GM13977 (cell line): Measurements from ENCODE around the gene GPR55.

Source experiments
- DNase-seq: peaks from one replicate; pipeline ENCODE4 v3.0.0; 2012; ENCODE audit warnings: low spot score
- CTCF ChIP-seq: IDR thresholded peaks from 2 replicates; pipeline ENCODE4 v1.5.1; 2012; ENCODE audit warnings: mild to moderate bottlenecking, control low read depth; ENCODE audit not compliant: insufficient read depth; ENCODE audit errors: extremely low read depth, missing control alignments
- in situ Hi-C: fragments of 300-500 bp; cut with MboI; formaldehyde crosslinking; loops from one replicate; pipeline ENCODE4 v1.12.0; 2022; ENCODE audit warnings: low sequenced_read_pairs, low pct_unique_long_range_greater_than_20kb, mixed read lengths, inconsistent platforms; ENCODE audit not compliant: unreplicated experiment

GPR55 gene

GRCh38 chr2:230868161-230868946 lies 56.7 kb downstream of the GPR55 start:
- DNase-seq = no peak
- in situ Hi-C loops = no loop called here
- no peak for TF ChIP-seq CTCF

- no peak for TF ChIP-seq CTCF
- no peak for DNase-seq
- in situ Hi-C loops = no loop called here
These were observed 58.1 kb downstream of the GPR55 start for GRCh38 chr2:230866756-230867523.

- in situ Hi-C loops = no loop called here
- TF ChIP-seq CTCF = no peak
- DNase-seq = no peak
These were observed 59.0 kb downstream of the GPR55 start for GRCh38 chr2:230865766-230866755.

- TF ChIP-seq CTCF = no peak
- in situ Hi-C loops = no loop called here
- no peak for DNase-seq
These were observed 59.7 kb downstream of the GPR55 start for GRCh38 chr2:230865307-230865765.

- TF ChIP-seq CTCF = peak; percentile 65
- DNase-seq = peak; percentile 91
- in situ Hi-C loops = no loop called here
These were observed 60.3 kb downstream of the GPR55 start, which contains the start of gene ITM2C for GRCh38 chr2:230864605-230865306. Gene ITM2C (plus strand): TSS chr2:230864942. CDS start chr2:230865026, 84 bp downstream.
